CD4-positive, alpha-beta T cell (primary cell): ENCODE data around the gene SYT9. TPM values are rescaled to one million over a fixed set of nuclear protein-coding genes. Genes with fewer than 3 reads are reported as not detected.

Experiments used
- ATAC-seq: fragments of 200-7000 bp; cut with Tn5 transposase; one replicate; pipeline ENCODE4 v1.10.0; 2022; ENCODE audit warnings: mild to moderate bottlenecking; ENCODE audit not compliant: poor library complexity
- CTCF ChIA-PET: fragments of 350-600 bp; sonication (Branson Sonifier 250); formaldehyde crosslinking; loops from one replicate; lab custom pipeline; 2021; ENCODE audit warnings: antibody characterized with exemption, inconsistent platforms; lab: Charles Lee
- POLR2A ChIA-PET: fragments of 350-600 bp; sonication (Branson Sonifier 250); formaldehyde crosslinking; loops from one replicate; lab custom pipeline; 2021; ENCODE audit warnings: antibody characterized with exemption, inconsistent platforms; lab: Charles Lee
- DNase-seq, 14 experiments: peaks; one replicate each; pipeline ENCODE4 v3.0.0-alpha.2; 2013 to 2020; ENCODE audit warnings: mixed read lengths in 2 of 14
- H3K27ac ChIP-seq, 2 donors: one replicate each; pipeline versions ENCODE4 v1.5.1 to v1.7.0; 2013; ENCODE audit warnings: low read length in 2 of 2, low read depth in 1 of 2, mild to moderate bottlenecking in 1 of 2
- H3K27me3 ChIP-seq, 2 experiments: 1 replicate in 1 of 2; 2 replicates in 1 of 2; pipeline versions ENCODE4 v1.6.1 to v1.7.0; 2013; ENCODE audit warnings: low read length in 2 of 2, control low read depth in 1 of 2, mild to moderate bottlenecking in 1 of 2, moderate library complexity in 1 of 2; ENCODE audit not compliant: insufficient read depth in 2 of 2, control insufficient read depth in 1 of 2
- H3K36me3 ChIP-seq: one replicate; pipeline ENCODE4 v1.6.1; 2013; ENCODE audit warnings: low read length, control low read depth; ENCODE audit not compliant: insufficient read depth
- H3K4me1 ChIP-seq: one replicate; pipeline ENCODE4 v1.6.1; 2013; ENCODE audit warnings: low read length, control low read depth; ENCODE audit not compliant: insufficient read depth
- H3K4me3 ChIP-seq: one replicate; pipeline ENCODE4 v1.5.1; 2013; ENCODE audit warnings: mild to moderate bottlenecking, low read length, moderate library complexity
- H3K9me3 ChIP-seq, 2 experiments: 1 replicate in 1 of 2; 2 replicates in 1 of 2; pipeline versions ENCODE4 v1.6.1 to v1.7.0; 2013; ENCODE audit warnings: low read length in 2 of 2, mild to moderate bottlenecking in 2 of 2, control low read depth in 1 of 2, moderate library complexity in 1 of 2; ENCODE audit not compliant: control insufficient read depth in 1 of 2, insufficient read depth in 1 of 2
- H3K27ac Mint-ChIP-seq: one replicate; pipeline ENCODE4 v1.8.0; 2020; ENCODE audit warnings: mixed read lengths
- H3K27me3 Mint-ChIP-seq: one replicate; pipeline ENCODE4 v1.8.0; 2021; ENCODE audit warnings: mixed read lengths
- H3K36me3 Mint-ChIP-seq: one replicate; pipeline ENCODE4 v1.8.0; 2021; ENCODE audit warnings: low read depth, mixed read lengths
- H3K4me1 Mint-ChIP-seq: one replicate; pipeline ENCODE4 v1.8.0; 2021; ENCODE audit warnings: low read depth, mixed read lengths
- H3K4me3 Mint-ChIP-seq: one replicate; pipeline ENCODE4 v1.8.0; 2020; ENCODE audit warnings: mild to moderate bottlenecking, mixed read lengths
- H3K9me3 Mint-ChIP-seq: one replicate; pipeline ENCODE4 v1.8.0; 2020; ENCODE audit warnings: mixed read lengths
- intact Hi-C, 2 experiments: fragments of 100-400 bp; cut with DNase I in 1 of 2; cut with micrococcal nuclease in 1 of 2; formaldehyde crosslinking; loops; one replicate each; pipeline versions ENCODE4 v1.15.1 to v1.9.0; 2023 to 2025; cut with DNase I, micrococcal nuclease
- total RNA-seq, 174 experiments: library from RNA in 2 of 174; stranded (reverse) in 2 of 174; gene quantifications; one replicate each; pipeline ENCODE4 v1.2.3 and lab custom pipeline; 2021 to 2026
- TF ChIP-seq, protein P1 (sequence below): fragments of 200-600 bp; IDR thresholded peaks from one replicate; pipeline ENCODE4 v1.8.0; 2022; ENCODE audit warnings: antibody characterized with exemption, mild to moderate bottlenecking

Gene SYT9
- total RNA-seq, 2 experiments from 2014 or later, result not detected

DNA sequence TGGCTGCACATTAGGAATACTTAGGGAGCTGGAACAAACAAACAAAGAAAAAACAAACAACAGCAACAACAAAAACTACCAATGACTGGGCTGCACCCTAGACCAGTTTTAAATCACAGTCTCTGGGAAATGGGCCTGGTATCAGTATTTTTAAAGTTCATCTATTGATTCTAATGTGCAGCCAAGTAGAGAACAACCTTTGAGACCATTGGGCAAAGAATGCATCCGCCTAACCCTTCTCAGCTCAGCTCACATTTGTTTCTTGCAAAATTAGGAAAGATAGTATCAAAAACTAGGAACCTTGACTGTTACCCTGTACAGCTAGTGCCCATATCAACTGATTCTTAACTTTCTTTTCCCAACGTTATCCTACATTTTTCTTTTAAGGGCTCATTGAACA lies 5.2 kb downstream of the SYT9 start:
- no peak for ATAC-seq
- Histone ChIP-seq H3K27ac (no peak overlapping the region), H3K36me3 (no peaks in the 10 kb centered on the region), H3K27me3 (peaks cover 29 to 35% of the 10 kb centered on the region in 2 experiments), H3K4me3 (no peak overlapping the region), H3K9me3 (peaks cover 0 to 6% of the 10 kb centered on the region in 2 experiments), H3K4me1 (peaks cover 5% of the 10 kb centered on the region)
- Mint-ChIP-seq H3K4me3 (no peak overlapping the region), H3K27ac (no peak overlapping the region), H3K36me3 (no peaks in the 10 kb centered on the region), H3K4me1 (no peaks in the 10 kb centered on the region), H3K27me3 (peaks cover 46% of the 10 kb centered on the region), H3K9me3 (no peaks in the 10 kb centered on the region)
- no peak for DNase-seq
- ChIA-PET POLR2A (no interaction called here), CTCF (interaction anchor here (1.7 kb wide), 1 partner anchor 22 kb away, joined by 4 read pairs; no protein-coding TSS in a partner anchor)
- intact Hi-C loops, result no loop called here
- TF ChIP-seq, protein P1, sequence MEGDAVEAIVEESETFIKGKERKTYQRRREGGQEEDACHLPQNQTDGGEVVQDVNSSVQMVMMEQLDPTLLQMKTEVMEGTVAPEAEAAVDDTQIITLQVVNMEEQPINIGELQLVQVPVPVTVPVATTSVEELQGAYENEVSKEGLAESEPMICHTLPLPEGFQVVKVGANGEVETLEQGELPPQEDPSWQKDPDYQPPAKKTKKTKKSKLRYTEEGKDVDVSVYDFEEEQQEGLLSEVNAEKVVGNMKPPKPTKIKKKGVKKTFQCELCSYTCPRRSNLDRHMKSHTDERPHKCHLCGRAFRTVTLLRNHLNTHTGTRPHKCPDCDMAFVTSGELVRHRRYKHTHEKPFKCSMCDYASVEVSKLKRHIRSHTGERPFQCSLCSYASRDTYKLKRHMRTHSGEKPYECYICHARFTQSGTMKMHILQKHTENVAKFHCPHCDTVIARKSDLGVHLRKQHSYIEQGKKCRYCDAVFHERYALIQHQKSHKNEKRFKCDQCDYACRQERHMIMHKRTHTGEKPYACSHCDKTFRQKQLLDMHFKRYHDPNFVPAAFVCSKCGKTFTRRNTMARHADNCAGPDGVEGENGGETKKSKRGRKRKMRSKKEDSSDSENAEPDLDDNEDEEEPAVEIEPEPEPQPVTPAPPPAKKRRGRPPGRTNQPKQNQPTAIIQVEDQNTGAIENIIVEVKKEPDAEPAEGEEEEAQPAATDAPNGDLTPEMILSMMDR, result no peak

DNA sequence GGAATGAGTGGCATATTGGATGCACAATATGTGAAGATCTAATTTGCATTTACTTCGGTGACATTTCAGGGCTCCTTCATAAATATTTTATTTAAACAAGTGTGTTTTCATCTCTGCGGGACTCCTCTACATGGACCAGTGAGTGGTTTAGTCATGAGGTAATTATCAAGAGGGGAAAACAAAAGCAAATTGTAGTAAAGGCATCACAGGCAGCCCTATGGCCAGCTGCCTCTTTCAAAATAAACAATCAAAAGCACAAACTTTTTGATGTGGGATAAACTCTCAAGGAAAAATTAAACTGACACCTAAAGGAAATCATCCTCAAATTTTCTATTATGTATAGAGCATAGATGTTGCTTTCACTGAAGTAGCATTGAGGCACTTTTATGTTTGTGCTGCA lies 6.0 kb downstream of the SYT9 start:
- Mint-ChIP-seq H3K4me1 (no peaks in the 10 kb centered on the region), H3K4me3 (no peak overlapping the region), H3K9me3 (no peaks in the 10 kb centered on the region), H3K36me3 (no peaks in the 10 kb centered on the region), H3K27me3 (peaks cover 44% of the 10 kb centered on the region), H3K27ac (no peak overlapping the region)
- Histone ChIP-seq H3K27ac (no peak overlapping the region), H3K36me3 (no peaks in the 10 kb centered on the region), H3K4me3 (no peak overlapping the region), H3K9me3 (peaks cover 0 to 1% of the 10 kb centered on the region in 2 experiments), H3K4me1 (no peaks in the 10 kb centered on the region), H3K27me3 (peaks cover 25 to 28% of the 10 kb centered on the region in 2 experiments)
- CTCF ChIA-PET, result no interaction called here
- POLR2A ChIA-PET, result no interaction called here
- intact Hi-C loops, result no loop called here
- ATAC-seq (no peak), DNase-seq (no peak)
- TF ChIP-seq, protein P1, result no peak

DNA sequence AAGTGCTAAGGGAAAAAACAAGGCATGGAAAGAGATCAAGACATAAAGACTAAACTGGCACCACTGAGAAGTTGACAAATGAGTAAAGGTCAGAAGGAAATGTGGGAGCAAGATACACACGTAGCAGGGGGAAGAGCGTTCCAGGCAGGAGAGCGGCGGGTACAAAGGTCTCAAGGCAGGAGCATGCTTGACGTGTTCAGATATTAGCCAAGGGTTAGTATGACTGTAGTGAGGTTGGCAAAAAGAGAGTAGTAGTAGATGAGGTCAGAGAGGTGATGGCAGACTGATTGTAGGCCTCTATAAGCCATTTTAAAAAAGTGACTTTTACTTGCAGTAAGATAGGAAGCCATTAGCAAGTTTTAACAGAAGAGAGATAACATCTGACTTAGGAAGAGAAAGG lies 9.9 kb downstream of the SYT9 start:
- Histone ChIP-seq H3K27me3 (peaks cover 5% of the 10 kb centered on the region in 2 experiments), H3K4me3 (no peak overlapping the region), H3K9me3 (no peaks in the 10 kb centered on the region), H3K36me3 (no peaks in the 10 kb centered on the region), H3K27ac (no peak overlapping the region), H3K4me1 (no peaks in the 10 kb centered on the region)
- CTCF ChIA-PET, result no interaction called here
- Mint-ChIP-seq H3K27me3 (peaks cover 19% of the 10 kb centered on the region), H3K4me3 (no peak overlapping the region), H3K9me3 (no peaks in the 10 kb centered on the region), H3K27ac (no peak overlapping the region), H3K4me1 (no peaks in the 10 kb centered on the region), H3K36me3 (no peaks in the 10 kb centered on the region)
- POLR2A ChIA-PET, result no interaction called here
- intact Hi-C loops, result no loop called here
- DNase-seq (no peak), ATAC-seq (no peak)
- TF ChIP-seq, protein P1, result no peak
